GM18907 (cell line): ENCODE data around the gene MYH13.

Source experiments
- ATAC-seq: cut with Tn5 transposase; IDR thresholded peaks from one replicate; pipeline ENCODE4 v1.9.1; 2021; ENCODE audit warnings: mild to moderate bottlenecking, moderate library complexity; ENCODE audit not compliant: unreplicated experiment

Gene MYH13

DNA sequence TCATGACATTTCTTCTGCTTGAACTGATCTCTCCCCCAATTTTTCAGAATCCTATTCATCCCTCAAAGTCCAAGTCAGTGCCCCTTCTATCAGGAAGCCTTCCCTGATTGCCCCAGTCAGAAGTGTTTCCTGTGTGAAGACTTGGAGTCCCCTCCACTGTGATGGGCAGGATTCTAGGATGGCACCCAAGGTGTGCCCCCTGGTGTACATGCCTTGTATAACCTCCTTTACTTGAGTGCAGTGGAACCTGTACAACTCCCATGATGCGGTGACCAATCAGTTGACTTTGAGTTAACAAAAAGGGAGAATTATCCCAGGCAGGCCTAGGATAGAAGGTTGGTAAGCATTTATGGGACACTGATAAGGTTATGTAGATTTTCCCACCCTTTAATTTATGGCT, 23.4 kb downstream of the MYH13 start:
- no peak for ATAC-seq

DNA sequence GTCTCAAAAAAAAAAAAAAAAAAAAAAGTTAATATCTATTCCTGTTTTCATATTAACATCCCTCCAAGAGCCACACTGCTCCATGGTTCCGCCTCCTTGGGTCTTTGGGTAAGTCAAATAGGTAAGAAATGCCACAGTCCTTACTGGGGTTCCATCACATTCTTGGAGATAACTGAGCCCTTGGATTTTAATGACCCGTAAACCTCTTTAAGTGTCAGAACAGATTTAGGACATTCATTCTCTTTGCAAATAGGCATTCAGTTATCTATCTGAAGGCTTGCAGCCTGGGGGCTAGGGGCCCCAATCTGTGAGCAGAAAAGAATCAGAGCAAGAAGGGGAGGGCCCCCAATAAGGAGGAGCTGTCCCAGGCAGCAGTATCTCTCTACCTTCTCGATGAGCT, 28.0 kb downstream of the MYH13 start:
- ATAC-seq: no peak

DNA sequence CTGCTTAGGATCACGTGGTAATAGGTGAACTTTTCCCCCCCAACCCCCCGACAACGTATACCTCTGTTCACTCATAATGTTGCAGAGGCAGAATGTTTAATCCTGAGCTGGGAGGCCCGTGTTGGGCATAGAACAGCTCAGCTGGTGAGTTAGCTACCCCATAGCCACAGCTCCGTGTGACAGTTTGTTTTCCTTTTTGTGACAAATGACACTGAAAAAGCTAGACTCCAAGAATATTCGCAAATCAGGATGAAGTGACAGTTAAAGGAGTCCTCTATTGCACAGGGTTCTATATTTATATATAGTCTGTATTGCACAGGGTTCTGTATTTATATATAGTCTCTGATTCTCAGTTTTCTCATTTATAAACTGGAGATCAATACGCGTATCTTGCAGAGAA, 33.8 kb downstream of the MYH13 start:
- ATAC-seq: no peak

DNA sequence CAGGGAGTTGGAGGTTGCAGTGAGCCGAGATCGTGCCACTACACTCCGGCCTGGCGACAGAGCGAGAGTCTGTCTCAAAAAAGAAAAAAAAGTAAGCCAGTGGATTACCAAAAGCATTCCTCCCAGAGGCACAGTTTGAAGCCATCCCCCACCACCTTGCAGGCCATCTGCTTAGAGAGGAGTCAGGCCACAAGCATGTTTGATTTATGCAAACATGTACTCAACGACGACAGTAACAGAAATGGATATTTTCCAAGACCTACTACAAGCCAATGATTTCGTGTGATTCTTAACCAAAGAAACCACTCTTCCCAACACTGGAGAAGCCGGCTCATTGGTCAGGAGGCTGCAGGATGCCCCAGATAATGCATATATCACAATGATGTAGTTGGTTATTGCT, 34.8 kb downstream of the MYH13 start:
- no peak for ATAC-seq

DNA sequence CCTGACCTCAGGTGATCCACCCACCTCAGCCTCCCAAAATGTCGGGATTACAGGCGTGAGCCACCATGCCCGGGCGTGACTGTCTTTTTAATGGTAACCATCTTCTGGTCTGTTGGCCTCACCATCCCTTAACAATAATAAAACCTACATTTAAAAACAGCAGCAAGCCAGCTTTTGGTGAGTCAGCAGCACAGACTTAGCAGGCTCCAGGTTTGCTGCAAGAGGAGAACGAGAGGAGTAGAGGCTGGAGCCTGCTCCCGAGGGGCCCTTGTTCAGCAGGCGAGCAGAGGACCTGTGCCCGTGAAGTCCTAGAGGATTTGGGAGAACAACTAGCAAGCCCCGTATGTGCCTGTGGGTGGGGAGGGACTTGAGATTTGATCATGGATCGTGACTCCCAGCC, 35.7 kb downstream of the MYH13 start:
- no peak for ATAC-seq

DNA sequence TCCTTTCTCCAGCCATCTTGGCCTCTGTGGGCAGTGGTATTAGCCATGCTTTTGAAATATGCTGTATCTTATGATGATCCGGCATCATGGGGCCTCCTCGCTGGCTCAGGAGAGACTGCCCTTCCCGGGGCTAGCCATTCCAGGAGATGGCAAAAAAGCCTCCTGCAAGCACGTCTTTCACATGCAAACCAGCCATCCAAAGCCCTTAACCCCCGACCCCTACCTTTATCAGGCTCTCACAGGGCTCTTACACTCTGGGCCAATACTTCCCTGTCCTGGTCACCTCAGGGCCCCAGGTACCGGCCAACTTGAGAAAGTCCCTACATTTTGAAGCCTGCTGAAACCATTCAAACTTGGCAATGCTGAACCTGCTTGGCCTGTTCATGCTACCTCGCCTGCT, 36.4 kb downstream of the MYH13 start:
- no peak for ATAC-seq

DNA sequence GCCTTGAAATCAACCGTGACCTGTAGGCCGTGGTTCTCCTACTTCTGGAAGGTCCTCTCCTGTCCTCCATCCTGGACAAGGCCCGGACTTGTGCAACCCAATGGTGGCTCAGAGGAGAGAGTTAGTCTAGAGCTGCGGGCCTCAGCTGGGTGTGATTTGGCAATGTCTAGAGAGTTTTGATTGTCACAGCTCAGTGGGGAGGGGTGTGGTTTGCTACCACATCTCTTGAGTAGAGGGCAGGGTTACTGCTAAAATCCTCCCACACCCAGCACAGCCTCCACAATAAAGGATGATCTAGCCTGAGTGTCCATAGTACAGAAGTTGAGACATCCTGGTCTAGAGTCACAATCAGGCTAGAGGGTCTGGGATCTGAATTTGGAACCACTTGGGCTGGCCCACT, 40.3 kb downstream of the MYH13 start:
- no peak for ATAC-seq

DNA sequence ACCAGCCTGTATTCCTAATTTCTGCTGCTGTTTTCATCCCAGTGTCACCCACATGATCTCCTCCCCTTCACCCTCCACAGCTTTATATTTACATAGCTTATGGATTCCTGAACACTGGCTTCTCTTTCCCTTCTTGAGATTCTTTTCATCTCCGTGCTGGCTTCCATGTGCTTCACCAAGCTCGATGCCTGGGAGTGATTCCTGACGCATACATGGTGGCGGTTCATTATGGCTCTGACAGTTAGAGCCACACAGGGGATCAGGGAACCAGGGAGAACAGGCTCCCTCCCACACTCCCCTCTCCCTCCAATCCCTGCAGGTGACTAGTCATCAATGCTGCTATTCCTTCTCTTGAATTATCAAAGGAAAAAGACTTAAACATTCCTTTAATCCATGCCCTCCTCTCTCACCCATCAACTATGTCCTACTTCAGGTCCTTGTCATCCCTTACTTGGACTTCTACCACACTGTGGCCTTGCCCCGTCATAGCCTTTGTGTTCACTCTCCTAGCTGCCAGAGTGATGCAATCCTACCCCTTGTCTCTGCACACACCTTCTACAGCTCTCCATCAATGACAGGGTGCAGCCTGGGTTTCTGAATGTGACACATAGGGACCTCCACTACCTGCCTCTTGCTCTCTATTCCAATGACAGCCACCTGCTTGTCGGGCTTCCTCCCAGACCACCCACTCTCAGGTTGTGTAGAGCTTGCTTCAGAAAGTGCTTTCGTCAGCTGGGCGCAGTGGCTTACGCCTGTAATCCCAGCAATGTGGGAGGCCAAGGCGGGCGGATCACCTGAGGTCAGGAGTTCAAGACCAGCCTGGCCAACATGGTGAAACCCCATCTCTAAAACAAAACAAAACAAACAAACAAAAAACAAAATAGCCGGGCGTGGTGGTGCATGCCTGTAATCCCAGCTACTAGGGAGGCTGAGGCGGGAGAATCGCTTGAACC, 43.6 kb downstream of the MYH13 start:
- ATAC-seq: no peak

DNA sequence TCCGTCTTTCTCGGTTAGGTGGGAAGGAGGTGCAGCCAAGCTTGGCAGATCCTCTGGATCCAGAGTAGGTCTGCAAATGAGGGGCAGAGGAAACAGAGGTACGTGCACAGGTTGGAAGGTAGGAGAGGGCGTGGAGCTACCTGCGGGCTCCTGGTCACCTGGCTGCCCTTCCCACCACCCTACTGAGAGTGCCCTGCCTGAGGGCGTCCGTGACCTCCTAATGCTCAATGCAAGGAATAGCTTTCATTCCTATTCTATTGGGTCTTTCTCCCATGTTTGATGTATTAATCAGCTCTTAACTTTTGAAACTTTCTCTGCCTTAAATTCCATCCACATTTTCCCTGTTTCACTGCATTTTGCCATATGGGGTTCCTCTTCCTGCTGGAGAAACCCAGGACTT, 44.6 kb downstream of the MYH13 start:
- no peak for ATAC-seq

DNA sequence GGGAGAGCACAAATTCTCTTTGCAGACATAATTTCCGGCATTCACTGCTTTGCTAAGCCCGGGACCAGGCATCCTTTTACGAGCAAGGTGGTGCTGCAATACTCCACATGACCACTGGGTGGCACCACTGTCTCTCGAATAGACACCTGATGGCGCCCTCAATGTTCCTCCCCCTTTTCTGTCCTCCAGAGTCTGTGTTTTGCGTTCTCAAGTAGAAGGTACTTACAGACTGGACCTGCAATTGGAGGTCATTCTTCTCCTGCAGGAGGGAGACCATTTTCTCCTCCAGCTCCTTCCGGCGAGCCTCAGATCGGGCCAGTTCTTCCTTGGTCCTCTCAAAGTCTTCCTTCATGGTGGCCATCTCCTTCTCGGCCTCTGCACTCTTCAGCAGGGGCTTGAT, 45.2 kb downstream of the MYH13 start:
- no peak for ATAC-seq

DNA sequence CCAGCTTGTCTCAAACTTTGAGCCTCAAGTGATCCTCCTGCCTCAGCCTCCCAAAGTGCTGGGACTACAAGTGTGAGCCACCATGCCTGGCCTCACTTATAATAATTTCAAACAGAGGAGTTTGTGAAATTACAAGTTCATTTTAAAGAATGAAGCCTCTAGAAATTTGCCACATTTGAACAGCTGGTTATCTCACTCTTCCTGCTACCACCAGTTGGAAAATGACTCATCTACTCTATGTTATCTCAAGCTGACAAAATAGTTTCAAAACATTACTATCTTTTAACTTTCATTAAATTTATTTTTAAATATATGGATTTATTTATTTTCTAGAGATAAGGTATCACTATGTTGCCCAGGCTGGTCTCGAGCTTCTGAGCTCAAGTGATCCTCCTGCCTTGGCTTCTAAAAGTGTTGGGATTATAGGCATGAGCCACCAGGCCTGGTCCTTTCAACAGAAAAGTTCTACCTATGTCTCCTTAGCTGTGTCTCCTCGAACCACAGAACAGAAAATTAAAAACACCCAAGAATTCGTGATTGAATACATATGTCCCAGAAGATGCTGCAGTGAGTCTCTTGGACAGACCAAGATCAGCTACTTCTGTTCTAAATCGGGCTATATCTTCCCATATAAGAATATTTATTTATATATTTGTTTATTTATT, 47.6 kb downstream of the MYH13 start:
- ATAC-seq: no peak

DNA sequence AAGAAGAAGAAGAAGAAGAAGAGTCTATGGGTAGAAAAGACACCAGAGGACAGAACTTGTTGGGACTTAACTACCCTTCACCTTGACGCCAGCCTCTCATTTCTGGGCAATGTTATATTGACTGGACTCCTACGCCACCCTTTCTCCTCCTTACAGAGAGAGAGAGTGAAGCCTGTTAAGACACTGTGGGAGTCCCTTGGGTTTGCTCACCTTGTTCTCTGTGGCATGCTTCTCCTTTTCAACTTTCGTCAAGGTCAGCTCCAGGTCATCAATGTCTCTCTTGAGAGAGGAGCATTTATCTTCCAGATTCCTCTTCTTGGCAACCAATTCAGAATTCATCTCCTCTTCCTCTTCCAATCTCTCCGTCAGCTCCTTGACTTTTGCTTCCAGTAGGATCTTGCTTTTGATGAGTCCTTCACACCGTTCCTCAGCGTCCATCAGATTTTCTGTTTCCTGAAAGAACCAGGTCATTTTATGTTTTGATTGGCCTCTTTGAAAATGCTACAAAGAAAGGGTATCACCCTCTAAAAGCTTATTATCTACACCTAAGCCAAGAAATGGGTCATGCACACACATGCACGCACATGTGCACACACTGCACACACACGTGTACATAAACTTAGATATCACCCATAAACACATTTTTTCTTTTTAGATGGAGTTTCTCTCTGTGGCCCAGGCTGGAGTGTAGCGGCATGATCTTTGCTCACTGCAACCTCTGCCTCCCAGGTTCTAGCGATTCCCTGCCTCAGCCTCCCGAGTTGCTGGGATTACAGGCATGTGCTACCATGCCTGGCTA, 48.8 kb downstream of the MYH13 start:
- ATAC-seq: no peak

DNA sequence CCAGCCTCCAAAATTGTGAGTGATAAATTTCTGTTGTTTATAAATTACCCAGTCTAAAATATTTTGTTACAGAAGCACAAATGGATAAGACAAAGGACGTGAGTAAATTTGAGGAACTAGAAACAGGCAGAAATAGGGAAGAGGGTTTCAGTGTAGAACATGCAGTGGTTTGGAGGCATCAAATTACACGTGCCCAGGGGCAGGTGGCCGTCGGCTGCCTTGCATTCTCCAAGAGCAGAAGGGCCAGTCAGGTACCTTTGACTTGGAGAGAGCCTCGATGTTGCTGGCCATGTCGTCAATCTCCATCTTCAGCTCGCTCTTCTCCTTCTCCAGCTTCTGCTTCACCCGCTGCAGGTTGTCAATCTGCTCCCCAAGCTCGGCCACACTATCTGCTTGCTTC, 54.3 kb downstream of the MYH13 start:
- no peak for ATAC-seq

DNA sequence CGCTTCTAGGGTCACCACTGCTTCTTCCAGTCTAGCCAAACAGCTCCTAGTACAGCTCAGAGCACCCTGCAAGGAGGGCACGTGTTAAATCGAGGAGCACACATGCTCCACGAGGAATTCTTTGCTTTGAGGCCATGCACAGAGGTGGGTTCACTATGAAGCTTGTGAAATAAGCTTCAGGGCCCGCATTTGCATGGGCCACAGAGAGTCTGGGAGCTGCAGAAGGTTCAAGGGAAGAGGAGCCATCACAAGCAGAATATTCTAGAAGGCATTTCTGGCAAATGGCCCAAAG, 55.3 kb downstream of the MYH13 start:
- no peak for ATAC-seq

DNA sequence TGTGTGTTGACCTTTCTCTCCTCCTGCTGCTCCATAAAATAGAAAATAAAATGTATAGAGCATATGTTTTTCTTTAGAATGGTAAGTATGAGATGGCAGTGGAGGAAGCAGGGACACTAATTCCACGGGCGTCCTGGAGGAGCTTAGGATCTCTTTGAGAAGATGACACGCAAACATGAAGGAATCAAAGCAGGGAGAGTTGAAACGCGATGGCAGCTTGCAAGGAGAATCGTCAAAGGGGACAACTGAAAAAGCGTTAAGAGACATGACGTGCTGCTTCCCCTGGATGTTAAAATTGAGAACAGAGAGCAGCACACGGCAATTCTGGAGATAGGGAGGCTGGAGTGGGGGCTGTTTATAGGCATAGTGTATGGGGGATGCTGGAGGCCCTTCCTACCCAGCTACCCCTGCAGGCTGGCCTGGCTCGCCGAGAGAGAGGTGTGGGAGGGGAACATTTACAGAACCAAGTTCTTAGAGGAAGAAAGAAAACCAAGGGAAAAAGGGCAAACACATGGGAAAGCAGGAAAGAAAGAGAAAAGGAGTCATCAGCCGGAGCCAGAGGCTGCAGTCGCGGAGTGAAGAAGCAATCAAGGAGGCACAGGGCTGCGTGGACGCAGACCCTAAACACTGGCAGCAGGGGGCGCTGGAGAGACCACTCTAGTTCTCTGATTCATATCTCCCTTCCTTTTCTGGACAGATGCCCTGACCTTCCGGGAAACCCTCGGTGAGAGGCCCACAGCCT, 55.8 kb downstream of the MYH13 start:
- peak; percentile 81 for ATAC-seq

DNA sequence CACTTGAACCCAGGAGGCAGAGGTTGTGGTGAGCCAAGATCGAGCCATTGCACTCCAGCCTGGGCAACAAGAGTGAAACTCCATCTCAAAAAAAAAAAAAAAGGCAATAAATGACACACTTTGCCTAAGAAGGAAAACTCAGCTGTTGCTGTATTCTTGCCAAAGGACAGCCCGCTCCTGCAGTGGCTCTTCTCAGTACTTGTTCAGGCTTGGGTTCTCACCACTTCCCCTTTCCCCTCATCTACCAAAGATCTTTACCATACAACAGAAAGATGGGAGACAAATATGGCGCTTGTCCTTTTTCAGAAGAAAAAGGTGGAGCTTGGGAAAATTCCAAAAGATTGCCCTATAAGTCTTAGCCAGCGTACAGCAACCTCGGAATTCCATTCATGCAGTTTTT, 58.5 kb downstream of the MYH13 start:
- no peak for ATAC-seq

DNA sequence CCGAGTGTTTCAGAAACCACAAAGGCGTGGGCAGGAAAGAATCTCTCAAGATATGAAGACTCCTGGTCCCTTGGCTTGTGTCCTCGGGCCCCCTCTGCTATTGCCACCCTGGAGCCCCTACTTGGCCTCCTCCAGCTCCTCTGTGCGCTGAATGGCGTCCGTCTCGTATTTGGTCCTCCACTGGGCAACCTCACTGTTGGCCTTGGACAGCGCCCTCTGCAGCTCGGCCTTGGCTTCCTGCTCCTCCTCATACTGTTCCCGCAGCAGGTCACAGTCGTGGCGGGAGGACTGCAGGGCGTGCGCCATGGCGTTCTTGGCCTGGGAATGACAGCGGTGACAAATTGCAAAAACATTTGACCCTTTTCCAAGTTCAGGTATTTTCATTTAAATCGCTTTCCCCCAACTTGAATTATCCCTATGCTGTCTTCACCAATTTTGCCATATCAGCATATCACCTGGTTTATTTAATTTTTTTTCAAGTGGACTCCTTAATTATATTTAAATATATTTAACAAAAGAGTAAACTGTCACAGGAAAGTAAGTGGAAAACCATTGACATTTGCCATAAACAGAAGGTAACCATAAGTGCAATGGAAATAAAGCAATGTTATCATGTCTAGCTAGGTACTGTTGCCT, 59.7 kb downstream of the MYH13 start:
- no peak for ATAC-seq

DNA sequence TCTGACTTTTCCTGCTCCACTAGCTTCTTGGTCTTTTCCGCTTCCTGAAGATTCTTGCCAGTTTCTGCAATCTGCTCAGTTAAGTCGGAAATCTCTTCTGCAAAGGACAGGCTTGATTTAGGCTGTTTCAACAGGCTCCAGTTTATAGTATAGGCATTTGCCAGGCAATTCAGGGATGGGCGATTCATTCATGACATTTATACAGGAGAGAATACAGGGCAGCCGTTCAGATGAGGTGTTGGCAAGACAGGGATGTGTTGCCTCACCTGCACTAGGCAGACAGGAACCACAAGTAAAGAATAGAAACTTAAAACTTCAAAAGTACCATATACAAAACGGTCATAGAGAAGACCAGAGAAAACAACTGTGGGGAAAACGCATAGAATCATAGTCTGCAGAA, 61.7 kb downstream of the MYH13 start:
- no peak for ATAC-seq

DNA sequence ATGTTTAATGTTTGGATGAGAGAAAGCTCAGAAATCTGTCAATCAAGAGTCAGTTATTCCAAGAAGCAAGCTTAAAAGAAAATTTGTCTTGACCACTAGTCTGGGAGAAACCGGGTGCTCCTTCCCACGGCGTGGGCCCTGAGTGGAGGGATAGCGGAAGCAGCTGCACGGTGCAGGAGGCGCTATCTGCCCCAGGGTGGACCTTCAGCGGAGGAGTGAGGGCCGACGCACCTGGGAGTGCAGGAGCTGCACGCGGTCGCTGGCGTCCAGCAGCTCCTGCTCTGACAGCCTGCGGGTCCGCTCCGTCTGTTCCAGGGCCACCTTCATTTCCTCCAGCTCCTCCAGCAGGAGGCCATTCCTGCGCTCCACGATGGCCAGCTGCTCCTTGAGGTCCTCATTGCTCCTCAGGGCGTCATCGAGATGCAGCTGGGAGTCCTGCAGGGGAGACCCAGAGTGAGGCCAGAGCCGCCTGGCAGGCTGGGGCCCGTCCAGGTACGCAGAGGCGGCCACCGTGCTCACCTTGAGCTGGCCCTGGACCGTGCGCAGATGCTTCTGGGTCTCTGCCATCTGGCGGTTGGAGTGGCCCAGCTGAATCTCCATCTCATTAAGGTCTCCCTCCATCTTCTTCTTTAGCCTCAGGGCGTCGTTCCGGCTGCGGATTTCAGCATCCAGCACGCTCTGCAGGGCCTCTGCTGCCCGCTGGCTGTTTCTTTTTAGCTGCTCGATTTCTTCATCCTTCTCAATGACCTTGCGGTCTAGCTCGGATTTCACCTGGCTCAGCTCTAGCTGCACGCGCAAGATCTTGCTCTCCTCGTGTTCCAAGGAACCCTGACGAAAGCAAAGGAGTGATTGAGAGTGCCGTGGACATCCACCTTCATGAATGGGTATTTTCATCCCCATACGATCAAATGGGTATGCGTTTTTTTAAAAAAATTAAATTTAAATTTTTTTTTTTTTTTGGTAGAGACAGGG, 63.5 kb downstream of the MYH13 start:
- ATAC-seq: no peak

DNA sequence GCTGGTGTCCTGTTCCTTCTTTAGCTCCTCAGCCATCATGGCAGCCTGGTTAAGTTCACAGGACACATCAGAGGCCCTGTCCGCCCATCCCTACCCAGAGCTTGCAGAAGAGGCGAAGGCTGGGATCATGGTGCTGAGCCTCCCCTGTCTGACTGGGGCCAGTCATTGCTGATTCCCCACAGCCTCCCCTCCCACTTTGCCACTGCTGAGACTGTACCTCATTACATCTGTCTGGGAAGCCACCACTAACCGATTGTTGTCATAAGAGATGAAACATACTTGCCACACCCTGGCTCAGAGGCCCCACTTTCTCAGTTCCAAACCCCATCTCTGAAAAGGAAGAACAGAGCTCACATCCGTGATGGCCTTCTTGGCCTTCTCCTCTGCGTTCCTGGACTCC, 66.2 kb downstream of the MYH13 start:
- no peak for ATAC-seq
